Smooth muscle cell (in vitro differentiated cells): ENCODE data around the gene WFDC12. TPM values are rescaled to one million over a fixed set of nuclear protein-coding genes. Genes with fewer than 3 reads are reported as not detected.

Experiments
- DNase-seq: peaks from one replicate; lab custom pipeline; 2025; ENCODE audit not compliant: unreplicated experiment; lab: John Stamatoyannopoulos, UW
- H2AFZ ChIP-seq: fragments of 200-600 bp; sonication (generic); 2 replicates; pipeline ENCODE4 v1.6.0; 2016; ENCODE audit warnings: antibody characterized with exemption, low read depth, mild to moderate bottlenecking
- H3F3A ChIP-seq: fragments of 200-600 bp; sonication (generic); 2 replicates; pipeline ENCODE4 v1.6.0; 2017; ENCODE audit warnings: antibody characterized with exemption, low read depth
- H3K27ac ChIP-seq: fragments of 200-600 bp; sonication (generic); 2 replicates; pipeline ENCODE4 v1.5.1; 2016; ENCODE audit warnings: low read depth, mild to moderate bottlenecking
- H3K27me3 ChIP-seq: fragments of 200-600 bp; sonication (generic); 2 replicates; pipeline ENCODE4 v1.6.1; 2016; ENCODE audit warnings: low read depth, mild to moderate bottlenecking
- H3K36me3 ChIP-seq: fragments of 200-600 bp; sonication (generic); 2 replicates; pipeline ENCODE4 v1.5.1; 2016; ENCODE audit warnings: low read depth
- H3K4me1 ChIP-seq: fragments of 200-600 bp; sonication (generic); 2 replicates; pipeline ENCODE4 v1.5.1; 2016; ENCODE audit warnings: low read depth
- H3K4me2 ChIP-seq: fragments of 200-600 bp; sonication (generic); 2 replicates; pipeline ENCODE4 v1.6.0; 2016; ENCODE audit warnings: mild to moderate bottlenecking
- H3K4me3 ChIP-seq: fragments of 200-600 bp; sonication (generic); 2 replicates; pipeline ENCODE4 v1.5.1; 2016; ENCODE audit warnings: mild to moderate bottlenecking
- H3K79me2 ChIP-seq: fragments of 200-600 bp; sonication (generic); 2 replicates; pipeline ENCODE4 v1.6.0; 2016; ENCODE audit warnings: low read depth, mild to moderate bottlenecking
- H3K9ac ChIP-seq: fragments of 200-600 bp; sonication (generic); 2 replicates; pipeline ENCODE4 v1.6.0; 2016; ENCODE audit warnings: low read depth
- H3K9me3 ChIP-seq: fragments of 200-600 bp; sonication (generic); replicated peaks from 2 replicates; pipeline ENCODE4 v1.5.1; 2016; ENCODE audit warnings: low read depth
- H4K20me1 ChIP-seq: fragments of 200-600 bp; sonication (generic); 2 replicates; pipeline ENCODE4 v1.6.0; 2016; ENCODE audit warnings: low read depth
- CTCF ChIP-seq: fragments of 200-600 bp; sonication (generic); IDR thresholded peaks from 2 replicates; pipeline ENCODE4 v1.5.1; 2017; ENCODE audit warnings: borderline replicate concordance, mild to moderate bottlenecking, antibody characterized with exemption; ENCODE audit not compliant: insufficient read depth, poor library complexity, severe bottlenecking
- WGBS: methylation state at CpG from one replicate; pipeline ENCODE4 v1.1.7; 2016; ENCODE audit warnings: low lambda C conversion rate; 5-methylcytosine and 5-hydroxymethylcytosine counted together
- polyA plus RNA-seq: library from polyadenylated mRNA; unstranded; fragments of >200 nt; fragmentation: Nextera tagmentation; extraction: Ambion mirVana; gene quantifications from 2 replicates; pipeline ENCODE4 v1.2.1, GENCODE V29; 2016
- total RNA-seq: library from RNA; depleted of rRNA; stranded (reverse); fragments of >200 nt; gene quantifications from 2 replicates; pipeline ENCODE4 v1.2.3, GENCODE V29; 2014

Gene WFDC12
- total and polyA plus RNA-seq, 2 experiments from 2014 or later = not detected

GRCh38 chr20:45136911-45137310, 12.6 kb upstream of the WFDC12 start:
- H3K4me2 ChIP-seq = no peak overlapping the region
- H3F3A ChIP-seq = no peaks in the 10 kb centered on the region
- no peaks in the 10 kb centered on the region for H3K4me1 ChIP-seq
- no peak overlapping the region for H2AFZ ChIP-seq
- no peaks in the 10 kb centered on the region for H4K20me1 ChIP-seq
- DNase-seq = no peak
- H3K36me3 ChIP-seq = no peaks in the 10 kb centered on the region
- H3K27ac ChIP-seq = no peak overlapping the region
- H3K27me3 ChIP-seq = peaks cover 26% of the 10 kb centered on the region
- no peak overlapping the region for H3K4me3 ChIP-seq
- no peaks in the 10 kb centered on the region for H3K79me2 ChIP-seq
- no peak for TF ChIP-seq CTCF
- whole genome bisulfite sequencing = 46% methylated on average over 2 of the region's 2 CpGs
- no peak overlapping the region for H3K9ac ChIP-seq
- no peaks in the 10 kb centered on the region for H3K9me3 ChIP-seq

- no peak for TF ChIP-seq CTCF
- Histone ChIP-seq H3K27ac (no peak overlapping the region), H3K9ac (no peak overlapping the region), H3K27me3 (peaks cover 41% of the 10 kb centered on the region), H3K36me3 (no peaks in the 10 kb centered on the region), H3K4me3 (no peak overlapping the region), H3F3A (no peaks in the 10 kb centered on the region), H3K79me2 (no peaks in the 10 kb centered on the region), H4K20me1 (no peaks in the 10 kb centered on the region), H3K9me3 (no peaks in the 10 kb centered on the region), H3K4me1 (no peaks in the 10 kb centered on the region), H2AFZ (no peak overlapping the region), H3K4me2 (no peak overlapping the region)
- no peak for DNase-seq
- WGBS = 87% methylated on average over 2 of the region's 2 CpGs
These were observed 3.8 kb upstream of the WFDC12 start for GRCh38 chr20:45128099-45128498.

DNA sequence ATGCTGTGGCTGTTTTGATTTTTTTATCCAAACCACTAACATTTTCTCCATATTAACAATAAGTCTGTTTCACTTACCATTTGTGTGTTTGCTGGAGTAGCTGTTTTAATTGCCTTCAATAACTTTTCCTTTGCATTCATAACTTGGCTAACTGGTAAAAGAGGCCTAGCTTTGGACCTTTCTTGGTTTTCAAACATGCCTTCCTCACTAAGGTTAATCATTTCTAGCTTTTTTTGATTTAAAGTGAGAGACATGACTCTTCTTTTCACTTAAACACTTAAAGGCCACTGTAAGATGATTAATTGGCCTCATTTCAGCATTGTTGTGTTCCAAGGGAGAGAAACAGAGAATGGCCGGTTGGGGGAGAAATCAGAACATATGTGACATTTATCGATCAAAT, 2.9 kb downstream of the WFDC12 start:
- Histone ChIP-seq H3K9me3 (no peaks in the 10 kb centered on the region), H3F3A (no peaks in the 10 kb centered on the region), H3K27me3 (no peaks in the 10 kb centered on the region), H4K20me1 (no peaks in the 10 kb centered on the region), H2AFZ (no peak overlapping the region), H3K4me1 (no peaks in the 10 kb centered on the region), H3K9ac (no peak overlapping the region), H3K27ac (no peak overlapping the region), H3K79me2 (no peaks in the 10 kb centered on the region), H3K36me3 (no peaks in the 10 kb centered on the region), H3K4me2 (no peak overlapping the region), H3K4me3 (no peak overlapping the region)
- 96% methylated on average over 2 of the region's 2 CpGs for WGBS
- no peak for TF ChIP-seq CTCF
- DNase-seq = no peak

DNA sequence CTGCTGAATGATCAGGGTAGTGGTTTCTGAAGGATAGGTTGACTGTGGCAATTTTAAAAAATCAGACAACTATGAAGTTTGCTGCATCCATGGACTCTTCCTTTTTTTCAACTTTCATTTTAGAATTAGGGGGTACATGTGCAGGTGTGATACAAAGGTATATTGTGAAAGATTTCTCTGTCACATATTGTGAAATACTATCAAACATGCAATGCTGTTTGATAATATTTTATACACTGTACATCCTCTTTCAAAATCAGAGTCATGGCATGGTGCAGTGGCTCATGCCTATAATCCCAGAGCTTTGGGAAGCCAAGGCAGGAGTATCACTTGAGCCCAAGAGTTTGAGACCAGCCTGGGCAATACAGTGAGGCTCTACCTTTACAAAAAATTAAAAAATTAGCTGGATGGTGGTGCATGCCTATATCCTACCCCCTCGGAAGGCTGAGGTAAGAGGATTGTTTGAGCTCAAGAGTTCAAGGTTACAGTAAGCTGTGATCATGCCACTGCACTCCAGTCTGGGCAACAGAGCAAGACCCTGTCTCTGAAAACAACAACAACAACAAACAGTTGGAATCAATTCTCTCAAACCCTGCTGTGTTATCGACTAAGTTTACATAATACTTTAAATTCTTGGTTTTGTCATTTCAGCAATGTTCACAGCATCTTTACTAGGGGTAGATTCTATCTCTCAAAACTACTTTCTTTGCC, 4.6 kb downstream of the WFDC12 start:
- no peak overlapping the region for H2AFZ ChIP-seq
- WGBS = 88% methylated on average over 2 of the region's 2 CpGs
- H3K27me3 ChIP-seq = no peaks in the 10 kb centered on the region
- H3K9me3 ChIP-seq = no peaks in the 10 kb centered on the region
- H3K4me1 ChIP-seq = no peaks in the 10 kb centered on the region
- no peak for TF ChIP-seq CTCF
- no peak for DNase-seq
- H3K4me3 ChIP-seq = no peak overlapping the region
- H3K36me3 ChIP-seq = no peaks in the 10 kb centered on the region
- H3K9ac ChIP-seq = no peak overlapping the region
- no peak overlapping the region for H3K27ac ChIP-seq
- H3F3A ChIP-seq = no peaks in the 10 kb centered on the region
- no peaks in the 10 kb centered on the region for H3K79me2 ChIP-seq
- no peak overlapping the region for H3K4me2 ChIP-seq
- no peaks in the 10 kb centered on the region for H4K20me1 ChIP-seq
